Progenitor cell of endocrine pancreas (in vitro differentiated cells): ENCODE data around the gene COASY. TPM values are rescaled to one million over a fixed set of nuclear protein-coding genes. Genes with fewer than 3 reads are reported as not detected.

Experiments used
- DNase-seq: peaks from one replicate; pipeline ENCODE4 v3.0.0; 2021; ENCODE audit warnings: low spot score; ENCODE audit not compliant: unreplicated experiment
- H3K27ac Mint-ChIP-seq: 2 replicates; pipeline ENCODE4 v1.8.0; 2021; ENCODE audit warnings: mild to moderate bottlenecking, moderate library complexity, mixed read lengths
- H3K27me3 Mint-ChIP-seq: 2 replicates; pipeline ENCODE4 v1.8.0; 2021; ENCODE audit warnings: mixed read lengths
- H3K36me3 Mint-ChIP-seq: 2 replicates; pipeline ENCODE4 v1.8.0; 2022; ENCODE audit warnings: mixed read lengths; ENCODE audit not compliant: insufficient read depth
- H3K4me1 Mint-ChIP-seq: 2 replicates; pipeline ENCODE4 v1.8.0; 2021; ENCODE audit warnings: low read depth, mixed read lengths
- H3K4me3 Mint-ChIP-seq: 2 replicates; pipeline ENCODE4 v1.8.0; 2021; ENCODE audit warnings: low read depth, mild to moderate bottlenecking, moderate library complexity, mixed read lengths
- H3K9me3 Mint-ChIP-seq: 2 replicates; pipeline ENCODE4 v1.8.0; 2021; ENCODE audit warnings: low read depth, mixed read lengths
- CTCF ChIP-seq: fragments of 200-600 bp; sonication (generic); IDR thresholded peaks from one replicate; pipeline ENCODE4 v1.5.0; 2021; ENCODE audit warnings: antibody characterized with exemption, mild to moderate bottlenecking; ENCODE audit not compliant: unreplicated experiment
- total RNA-seq: library from RNA; stranded (reverse); gene quantifications from 2 replicates; pipeline ENCODE4 v1.2.1, GENCODE V29; 2021

The COASY gene
- total RNA-seq, 1 donor from 2014 or later: 66.9 TPM

- Mint-ChIP-seq H3K9me3 (no peaks in the 10 kb centered on the region), H3K27ac (no peak overlapping the region), H3K36me3 (peaks cover 18% of the 10 kb centered on the region), H3K4me1 (peaks cover 11% of the 10 kb centered on the region), H3K4me3 (no peak overlapping the region), H3K27me3 (no peaks in the 10 kb centered on the region)
- no peak for TF ChIP-seq CTCF
- no peak for DNase-seq
Observed at GRCh38 chr17:42514867-42515266, 47.1 kb upstream of the COASY start.

- peaks cover 20% of the 10 kb centered on the region for H3K4me1 Mint-ChIP-seq
- no peak overlapping the region for H3K4me3 Mint-ChIP-seq
- TF ChIP-seq CTCF: peak; percentile 93
- H3K27me3 Mint-ChIP-seq: no peaks in the 10 kb centered on the region
- no peaks in the 10 kb centered on the region for H3K9me3 Mint-ChIP-seq
- H3K36me3 Mint-ChIP-seq: peaks cover 24% of the 10 kb centered on the region
- DNase-seq: peak; percentile 57
- no peak overlapping the region for H3K27ac Mint-ChIP-seq
Observed at GRCh38 chr17:42517516-42517915, 44.4 kb upstream of the COASY start.

- DNase-seq: no peak
- no peak for TF ChIP-seq CTCF
- peak overlapping the region; percentile 90 for H3K27ac Mint-ChIP-seq
- H3K9me3 Mint-ChIP-seq: no peaks in the 10 kb centered on the region
- peaks cover 23% of the 10 kb centered on the region for H3K4me1 Mint-ChIP-seq
- no peak overlapping the region for H3K4me3 Mint-ChIP-seq
- H3K36me3 Mint-ChIP-seq: peaks cover 28% of the 10 kb centered on the region
- H3K27me3 Mint-ChIP-seq: no peaks in the 10 kb centered on the region
Observed at GRCh38 chr17:42518046-42518754, 43.7 kb upstream of the COASY start.

GRCh38 chr17:42518755-42519545, 43.0 kb upstream of the COASY start:
- H3K27me3 Mint-ChIP-seq: no peaks in the 10 kb centered on the region
- H3K4me3 Mint-ChIP-seq: no peak overlapping the region
- peaks cover 25% of the 10 kb centered on the region for H3K4me1 Mint-ChIP-seq
- peak overlapping the region; percentile 90 for H3K27ac Mint-ChIP-seq
- no peaks in the 10 kb centered on the region for H3K9me3 Mint-ChIP-seq
- no peak for DNase-seq
- H3K36me3 Mint-ChIP-seq: peaks cover 30% of the 10 kb centered on the region
- TF ChIP-seq CTCF: no peak

- H3K9me3 Mint-ChIP-seq: no peaks in the 10 kb centered on the region
- H3K36me3 Mint-ChIP-seq: peaks cover 30% of the 10 kb centered on the region
- DNase-seq: no peak
- H3K4me1 Mint-ChIP-seq: peaks cover 25% of the 10 kb centered on the region
- H3K27ac Mint-ChIP-seq: peak overlapping the region; percentile 90
- H3K4me3 Mint-ChIP-seq: peak overlapping the region; percentile 24
- no peaks in the 10 kb centered on the region for H3K27me3 Mint-ChIP-seq
- TF ChIP-seq CTCF: no peak
Observed at GRCh38 chr17:42519546-42520491, 42.1 kb upstream of the COASY start.
